Activated CD4-positive, alpha-beta memory T cell treated with anti-CD3 and anti-CD28 coated beads for 36 hours (primary cell): Measurements from ENCODE around the gene TGM2. TPM values are rescaled to one million over a fixed set of nuclear protein-coding genes. Genes with fewer than 3 reads are reported as not detected.

ENCODE experiments used
- CTCF ChIA-PET: fragments of 350-600 bp; sonication (Branson Sonifier 250); formaldehyde crosslinking; loops from one replicate; lab custom pipeline; 2021; ENCODE audit warnings: antibody characterized with exemption, inconsistent platforms; lab: Charles Lee
- POLR2A ChIA-PET: fragments of 350-600 bp; sonication (Branson Sonifier 250); formaldehyde crosslinking; loops from one replicate; lab custom pipeline; 2021; ENCODE audit warnings: antibody characterized with exemption; lab: Charles Lee
- DNase-seq: peaks from one replicate; pipeline ENCODE4 v3.0.0-alpha.2; 2020
- H3K27ac Mint-ChIP-seq: one replicate; pipeline ENCODE4 v1.8.0; 2021; ENCODE audit warnings: mixed read lengths
- H3K27me3 Mint-ChIP-seq: one replicate; pipeline ENCODE4 v1.8.0; 2021; ENCODE audit warnings: mixed read lengths
- H3K36me3 Mint-ChIP-seq: one replicate; pipeline ENCODE4 v1.8.0; 2021; ENCODE audit warnings: mixed read lengths
- H3K4me1 Mint-ChIP-seq: one replicate; pipeline ENCODE4 v1.8.0; 2021; ENCODE audit warnings: low read depth, mixed read lengths
- H3K4me3 Mint-ChIP-seq: one replicate; pipeline ENCODE4 v1.8.0; 2021; ENCODE audit warnings: mild to moderate bottlenecking, mixed read lengths
- H3K9me3 Mint-ChIP-seq: one replicate; pipeline ENCODE4 v1.8.0; 2021; ENCODE audit warnings: mixed read lengths
- intact Hi-C: fragments of 100-400 bp; cut with micrococcal nuclease; formaldehyde crosslinking; loops from one replicate; pipeline ENCODE4 v1.15.1; 2023
- total RNA-seq, 2 experiments: library from RNA; stranded (reverse); gene quantifications; one replicate each; pipeline ENCODE4 v1.2.3, GENCODE V29; 2021

Gene TGM2
- total RNA-seq, 2 experiments from 2014 or later: not detected

- DNase-seq: no peak
- Mint-ChIP-seq H3K9me3 (no peaks in the 10 kb centered on the region), H3K27ac (no peak overlapping the region), H3K4me1 (no peaks in the 10 kb centered on the region), H3K4me3 (no peak overlapping the region), H3K27me3 (peaks cover under 1% of the 10 kb centered on the region), H3K36me3 (no peaks in the 10 kb centered on the region)
- POLR2A ChIA-PET: no interaction called here
- intact Hi-C loops: no loop called here
- CTCF ChIA-PET: no interaction called here
Measured at GRCh38 chr20:38170826-38171674, 6.0 kb upstream of the TGM2 start.

GRCh38 chr20:38170219-38170825, 5.3 kb upstream of the TGM2 start:
- Mint-ChIP-seq H3K4me3 (no peak overlapping the region), H3K9me3 (no peaks in the 10 kb centered on the region), H3K4me1 (peaks cover 5% of the 10 kb centered on the region), H3K27me3 (peaks cover 7% of the 10 kb centered on the region), H3K36me3 (no peaks in the 10 kb centered on the region), H3K27ac (no peak overlapping the region)
- ChIA-PET CTCF (no interaction called here), POLR2A (no interaction called here)
- no peak for DNase-seq
- intact Hi-C loops: no loop called here

GRCh38 chr20:38169636-38170193, 4.6 kb upstream of the TGM2 start:
- H3K27ac Mint-ChIP-seq: no peak overlapping the region
- H3K4me1 Mint-ChIP-seq: peaks cover 5% of the 10 kb centered on the region
- intact Hi-C loops: loop anchor here (5.0 to 10.0 kb wide), 2 partner anchors 97 to 265 kb away; partner anchors contain the start of gene VSTM2L
- no peak overlapping the region for H3K4me3 Mint-ChIP-seq
- POLR2A ChIA-PET: no interaction called here
- DNase-seq: no peak
- CTCF ChIA-PET: no interaction called here
- H3K36me3 Mint-ChIP-seq: no peaks in the 10 kb centered on the region
- H3K9me3 Mint-ChIP-seq: no peaks in the 10 kb centered on the region
- H3K27me3 Mint-ChIP-seq: peaks cover 10% of the 10 kb centered on the region

GRCh38 chr20:38168791-38169589, 3.9 kb upstream of the TGM2 start:
- H3K27me3 Mint-ChIP-seq: peaks cover 15% of the 10 kb centered on the region
- no peak overlapping the region for H3K4me3 Mint-ChIP-seq
- no peaks in the 10 kb centered on the region for H3K9me3 Mint-ChIP-seq
- no peak for DNase-seq
- ChIA-PET POLR2A (no interaction called here), CTCF (interaction anchor here (3.0 to 3.1 kb wide), 2 partner anchors 96 to 110 kb away, joined by 14 to 21 read pairs; no protein-coding TSS in a partner anchor)
- intact Hi-C loops: loop anchor here (5.0 to 10.0 kb wide), 2 partner anchors 97 to 264 kb away; partner anchors contain the start of gene VSTM2L
- H3K27ac Mint-ChIP-seq: no peak overlapping the region
- H3K36me3 Mint-ChIP-seq: no peaks in the 10 kb centered on the region
- H3K4me1 Mint-ChIP-seq: peaks cover 5% of the 10 kb centered on the region

GRCh38 chr20:38167851-38168760, 3.0 kb upstream of the TGM2 start:
- ChIA-PET CTCF (interaction anchor here (0.6 to 3.1 kb wide), 4 partner anchors 53 to 553 kb away, joined by 3 to 21 read pairs (median 9); no protein-coding TSS in a partner anchor), POLR2A (no interaction called here)
- Mint-ChIP-seq H3K36me3 (no peaks in the 10 kb centered on the region), H3K27ac (no peak overlapping the region), H3K4me3 (no peak overlapping the region), H3K4me1 (peaks cover 5% of the 10 kb centered on the region), H3K27me3 (peaks cover 21% of the 10 kb centered on the region), H3K9me3 (no peaks in the 10 kb centered on the region)
- intact Hi-C loops: loop anchor here (5.0 to 10.0 kb wide), 2 partner anchors 96 to 263 kb away; partner anchors contain the start of gene VSTM2L
- DNase-seq: no peak

- no peak overlapping the region for H3K27ac Mint-ChIP-seq
- ChIA-PET POLR2A (no interaction called here), CTCF (interaction anchor here (0.6 to 3.1 kb wide), 5 partner anchors 54 to 552 kb away, joined by 3 to 21 read pairs (median 4); no protein-coding TSS in a partner anchor)
- intact Hi-C loops: loop anchor here (5.0 to 10.0 kb wide), 2 partner anchors 95 to 263 kb away; partner anchors contain the start of gene VSTM2L
- peaks cover 24% of the 10 kb centered on the region for H3K27me3 Mint-ChIP-seq
- no peak for DNase-seq
- H3K4me3 Mint-ChIP-seq: no peak overlapping the region
- peaks cover 5% of the 10 kb centered on the region for H3K4me1 Mint-ChIP-seq
- H3K9me3 Mint-ChIP-seq: no peaks in the 10 kb centered on the region
- H3K36me3 Mint-ChIP-seq: no peaks in the 10 kb centered on the region
Measured at GRCh38 chr20:38167328-38167850, 2.3 kb upstream of the TGM2 start.

- Mint-ChIP-seq H3K27ac (no peak overlapping the region), H3K36me3 (no peaks in the 10 kb centered on the region), H3K27me3 (peaks cover 24% of the 10 kb centered on the region), H3K4me1 (peaks cover 5% of the 10 kb centered on the region), H3K4me3 (no peak overlapping the region), H3K9me3 (no peaks in the 10 kb centered on the region)
- ChIA-PET POLR2A (interaction anchor here (0.6 kb wide), 1 partner anchor 658 kb away, joined by 3 read pairs; no protein-coding TSS in a partner anchor), CTCF (interaction anchor here (0.7 to 3.1 kb wide), 7 partner anchors 40 to 546 kb away, joined by 3 to 21 read pairs (median 3); no protein-coding TSS in a partner anchor)
- intact Hi-C loops: loop anchor here (5.0 to 10.0 kb wide), 2 partner anchors 94 to 262 kb away; partner anchors contain the start of gene VSTM2L
- DNase-seq: no peak
Measured at GRCh38 chr20:38166703-38167233, 1.7 kb upstream of the TGM2 start.

- ChIA-PET CTCF (interaction anchor here (0.7 to 3.1 kb wide), 7 partner anchors 39 to 545 kb away, joined by 3 to 21 read pairs (median 3); no protein-coding TSS in a partner anchor), POLR2A (interaction anchor here (0.6 kb wide), 1 partner anchor 658 kb away, joined by 3 read pairs; no protein-coding TSS in a partner anchor)
- Mint-ChIP-seq H3K27me3 (peaks cover 24% of the 10 kb centered on the region), H3K4me1 (peaks cover 5% of the 10 kb centered on the region), H3K4me3 (no peak overlapping the region), H3K36me3 (no peaks in the 10 kb centered on the region), H3K27ac (no peak overlapping the region), H3K9me3 (no peaks in the 10 kb centered on the region)
- intact Hi-C loops: loop anchor here (1.0 to 10.0 kb wide), 3 partner anchors 94 to 261 kb away; partner anchors contain the start of gene VSTM2L
- DNase-seq: no peak
Measured at GRCh38 chr20:38165966-38166702, 1.1 kb upstream of the TGM2 start.

- no peak overlapping the region for H3K4me3 Mint-ChIP-seq
- H3K36me3 Mint-ChIP-seq: no peaks in the 10 kb centered on the region
- ChIA-PET POLR2A (no interaction called here), CTCF (interaction anchor here (0.7 to 4.2 kb wide), 5 partner anchors 8 to 171 kb away, joined by 3 to 21 read pairs (median 3); no protein-coding TSS in a partner anchor)
- no peaks in the 10 kb centered on the region for H3K9me3 Mint-ChIP-seq
- intact Hi-C loops: loop anchor here (1.0 to 10.0 kb wide), 3 partner anchors 92 to 260 kb away; partner anchors contain the start of gene VSTM2L
- no peak overlapping the region for H3K27ac Mint-ChIP-seq
- DNase-seq: no peak
- H3K27me3 Mint-ChIP-seq: peaks cover 24% of the 10 kb centered on the region
- H3K4me1 Mint-ChIP-seq: peaks cover 5% of the 10 kb centered on the region
Measured at GRCh38 chr20:38164624-38165088, 414 bp downstream of the TGM2 start.
